Measurements from ENCODE around the gene FUCA2. TPM values are rescaled to one million over a fixed set of nuclear protein-coding genes. Genes with fewer than 3 reads are reported as not detected.
A peak's percentile ranks its signal among the peaks of the same experiment; 100 is the strongest.
"Not testable (repeated sequence)": the region's sequence is repeated elsewhere in the genome, so short reads cannot be mapped to it uniquely, and the experiment has no call there.

FUCA2 gene
- total RNA-seq, 1 donor from 2014 or later, result 41.4 TPM

GRCh38 chr6:143538374-143538773 is 26.9 kb upstream of the FUCA2 start:
- ATAC-seq (no peak), DNase-seq (ENCODE audit: low spot score) (no peak)
- intact Hi-C loops (cut with DNase I), result no loop called here

GRCh38 chr6:143536866-143537691 is 25.6 kb upstream of the FUCA2 start:
- intact Hi-C loops (cut with DNase I), result no loop called here
- DNase-seq (ENCODE audit: low spot score) (peak; percentile 75), ATAC-seq (peak; percentile 82)

GRCh38 chr6:143536461-143536865 is 24.9 kb upstream of the FUCA2 start:
- intact Hi-C loops (cut with DNase I), result no loop called here
- peak; percentile 65 for DNase-seq (ENCODE audit: low spot score)
- peak; percentile 63 for ATAC-seq

DNA sequence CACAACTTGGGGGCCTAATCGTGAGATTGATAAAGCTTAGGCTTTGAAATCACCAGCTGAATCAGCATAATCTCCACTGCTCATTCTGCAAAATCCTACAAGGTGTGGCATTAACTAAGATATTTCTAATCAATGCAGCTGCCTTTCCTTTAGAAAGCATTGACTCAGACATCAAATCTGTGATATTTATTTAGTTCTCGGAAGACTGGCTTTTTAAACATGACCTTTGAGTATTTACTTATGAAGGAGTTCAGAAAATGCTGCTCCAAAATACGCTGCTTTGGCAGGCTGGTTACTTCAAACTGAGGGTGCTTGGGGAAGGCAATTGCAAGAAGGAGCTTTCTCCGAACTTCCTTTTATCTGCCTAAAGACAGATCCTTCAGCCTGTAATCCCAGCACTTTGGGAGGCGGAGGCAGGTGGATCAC is 23.7 kb upstream of the FUCA2 start:
- intact Hi-C loops (cut with DNase I), result no loop called here
- ATAC-seq (no peak), DNase-seq (ENCODE audit: low spot score) (no peak)

GRCh38 chr6:143531720-143532499 is 20.4 kb upstream of the FUCA2 start:
- DNase-seq (ENCODE audit: low spot score), result no peak
- ATAC-seq, result no peak
- intact Hi-C loops (cut with DNase I), result no loop called here

DNA sequence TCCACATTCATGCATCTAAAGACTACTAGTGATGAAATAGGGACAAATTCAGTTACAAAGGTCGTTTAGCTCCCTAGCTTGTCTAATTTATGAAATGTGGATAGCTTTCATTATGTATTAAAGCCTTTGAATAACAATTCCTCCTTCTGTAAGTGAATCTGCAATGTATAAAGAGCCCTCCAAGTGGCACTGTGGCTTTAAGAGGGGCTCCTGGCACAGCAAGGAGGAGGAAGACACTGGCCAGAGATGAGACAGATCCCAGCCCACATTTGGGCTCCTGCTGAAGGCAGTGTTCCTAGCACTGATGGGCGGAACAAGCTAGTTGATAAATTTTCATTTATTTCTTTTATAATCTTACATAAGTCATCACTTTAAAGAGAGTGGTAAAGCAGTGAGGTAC is 17.6 kb upstream of the FUCA2 start:
- intact Hi-C loops (cut with DNase I), result no loop called here
- no peak for DNase-seq (ENCODE audit: low spot score)
- no peak for ATAC-seq

- DNase-seq (ENCODE audit: low spot score) (no peak), ATAC-seq (no peak)
- intact Hi-C loops (cut with DNase I), result no loop called here
These were observed 16.8 kb upstream of the FUCA2 start for GRCh38 chr6:143528164-143528811.

- intact Hi-C loops (cut with DNase I), result no loop called here
- ATAC-seq (no peak), DNase-seq (ENCODE audit: low spot score) (no peak)
These were observed 16.2 kb upstream of the FUCA2 start for GRCh38 chr6:143527677-143528076.

DNA sequence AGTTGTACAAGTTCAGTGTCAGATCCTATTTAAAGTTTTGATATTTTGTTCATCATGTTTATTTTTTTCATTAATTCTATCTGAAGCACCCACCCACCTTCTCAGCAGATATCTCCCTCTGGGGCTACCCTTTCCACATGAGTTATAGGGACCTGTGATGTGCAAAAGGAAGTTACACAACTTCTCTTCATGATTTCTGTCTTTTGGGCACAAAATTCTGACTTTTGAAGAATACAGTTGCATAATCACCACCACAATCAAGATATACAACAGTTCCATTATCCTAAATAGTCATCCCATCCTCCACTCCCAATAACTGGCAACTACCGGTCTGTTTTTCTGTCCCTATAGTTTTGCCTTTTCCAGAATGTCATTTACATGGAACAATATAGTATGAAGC is 13.8 kb upstream of the FUCA2 start:
- DNase-seq (ENCODE audit: low spot score) (no peak), ATAC-seq (no peak)
- intact Hi-C loops (cut with DNase I), result no loop called here

DNA sequence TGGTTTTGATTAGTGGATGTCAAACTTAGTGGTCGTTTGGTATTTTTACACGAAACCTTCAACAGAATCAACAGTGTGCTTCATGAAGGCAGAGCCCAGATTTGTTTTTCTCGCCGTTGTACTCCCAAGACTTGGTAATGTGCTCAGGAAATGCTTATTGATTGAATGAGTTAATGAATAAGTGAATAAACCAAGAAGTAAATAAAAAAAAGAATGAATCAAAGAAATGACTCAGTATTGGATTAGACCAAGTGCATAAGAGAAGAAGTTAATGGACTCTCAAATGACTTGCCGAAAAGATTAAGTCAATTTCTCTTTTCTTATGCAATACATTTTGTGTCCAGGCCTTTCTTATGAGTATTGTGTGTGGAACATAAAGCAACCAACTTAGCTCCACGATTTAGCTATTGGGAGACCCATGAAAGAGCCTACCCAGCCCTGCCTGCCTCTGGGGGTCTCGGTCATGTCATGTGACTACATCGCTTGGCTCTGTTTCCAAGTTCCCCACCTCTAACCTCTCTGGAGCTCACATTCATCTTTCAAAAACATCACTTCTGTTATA is 10.6 kb upstream of the FUCA2 start:
- DNase-seq (ENCODE audit: low spot score) (no peak), ATAC-seq (no peak)
- intact Hi-C loops (cut with DNase I), result no loop called here

DNA sequence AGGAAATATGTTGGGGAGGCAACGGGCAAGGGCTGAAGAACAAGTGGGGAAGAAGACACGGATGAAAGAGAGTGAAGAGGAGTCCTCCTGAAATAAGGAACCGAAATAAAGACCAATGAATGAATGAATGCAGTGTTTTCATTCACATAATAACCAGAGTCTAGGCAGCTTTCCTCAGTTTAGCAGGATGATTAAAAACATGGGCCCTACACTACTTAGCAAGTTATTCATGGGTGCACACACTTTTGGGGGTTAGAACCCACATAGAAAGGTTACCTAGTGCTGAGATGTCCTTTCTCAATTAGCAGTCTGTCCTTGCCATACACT is 5.9 kb upstream of the FUCA2 start:
- intact Hi-C loops (cut with DNase I), result no loop called here
- ATAC-seq, result no peak
- no peak for DNase-seq (ENCODE audit: low spot score)

DNA sequence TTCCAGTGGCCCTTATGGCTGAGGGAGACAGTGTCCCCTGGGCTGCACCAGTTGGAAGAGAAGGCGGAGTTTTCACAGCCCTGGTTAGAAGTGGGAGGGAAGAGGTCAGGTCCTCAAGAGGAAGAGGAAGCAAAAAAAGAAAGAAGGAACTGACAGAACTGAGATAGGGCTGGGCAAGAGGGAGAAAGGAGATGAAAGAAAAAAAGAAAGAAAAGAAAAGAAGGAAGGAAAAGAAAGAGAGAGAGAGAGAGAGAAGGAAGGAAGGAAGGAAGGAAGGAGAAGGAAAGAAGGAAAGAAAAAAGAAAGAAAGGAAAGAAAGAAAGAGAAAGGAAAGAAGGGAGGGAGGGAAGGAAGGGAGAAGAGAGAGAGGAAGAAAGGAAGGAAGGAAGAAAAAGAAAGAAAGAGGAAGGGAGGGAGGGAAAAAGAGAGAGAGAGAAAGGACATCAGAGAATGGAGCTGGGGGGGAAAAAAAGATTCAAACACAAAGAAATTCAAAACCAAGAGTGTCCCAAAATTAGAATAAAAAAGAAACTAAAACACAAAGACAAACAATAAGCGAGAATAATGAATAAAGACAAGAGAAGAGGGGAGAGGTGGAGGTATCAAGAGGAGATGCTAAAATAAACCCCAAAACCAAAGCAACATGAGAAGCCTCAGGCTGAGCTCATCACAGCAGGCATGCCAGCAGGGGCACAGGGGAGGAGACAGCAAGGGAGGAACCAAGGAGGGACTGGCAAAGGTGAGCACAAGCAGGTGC is 5.3 kb upstream of the FUCA2 start:
- intact Hi-C loops (cut with DNase I), result no loop called here
- DNase-seq (ENCODE audit: low spot score) (no peak), ATAC-seq (no peak)

- DNase-seq (ENCODE audit: low spot score) (no peak), ATAC-seq (no peak)
- intact Hi-C loops (cut with DNase I), result no loop called here
These were observed 4.3 kb upstream of the FUCA2 start for GRCh38 chr6:143515766-143516355.

DNA sequence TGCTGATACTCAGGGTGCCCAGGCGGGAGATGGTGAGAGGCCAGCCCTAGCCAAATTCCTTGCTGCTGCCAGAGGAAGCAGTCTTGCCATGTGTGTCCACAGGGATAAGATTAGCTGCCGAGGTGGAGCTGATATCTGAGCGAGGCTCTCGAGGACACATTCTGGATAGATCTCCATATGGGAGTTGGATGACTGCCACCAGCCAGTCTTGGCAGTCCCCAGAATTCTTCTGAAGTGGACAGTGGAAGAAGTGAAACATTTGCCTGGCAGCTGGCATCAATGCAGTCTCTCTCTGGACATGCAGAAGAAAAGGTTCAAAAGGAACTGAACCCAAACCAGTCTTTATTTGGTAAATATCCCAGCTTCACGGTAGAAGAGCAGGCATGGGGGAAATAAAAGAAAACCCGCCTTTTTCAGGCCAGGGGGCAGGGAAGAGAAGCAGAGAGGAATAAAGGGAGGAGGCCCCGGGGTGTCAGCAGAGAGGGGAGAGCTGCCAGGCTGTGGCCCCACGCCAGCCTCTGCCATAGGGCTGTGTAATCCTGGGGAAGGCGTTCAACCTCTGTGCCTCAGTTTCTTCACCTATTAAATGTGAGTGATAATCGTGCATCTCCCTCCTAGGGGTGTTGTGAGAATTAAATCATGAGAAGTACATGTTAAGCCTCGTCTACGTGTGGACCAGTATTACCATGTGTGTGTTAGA is 3.7 kb upstream of the FUCA2 start:
- intact Hi-C loops (cut with DNase I), result no loop called here
- ATAC-seq (no peak), DNase-seq (ENCODE audit: low spot score) (no peak)

GRCh38 chr6:143513410-143513809 is 1.9 kb upstream of the FUCA2 start:
- intact Hi-C loops (cut with DNase I), result no loop called here
- DNase-seq (ENCODE audit: low spot score) (no peak), ATAC-seq (no peak)

- DNase-seq (ENCODE audit: low spot score); ATAC-seq; intact Hi-C loops (cut with DNase I): not testable (repeated sequence)
These were observed 1.2 kb downstream of the FUCA2 start for GRCh38 chr6:143510326-143510725.

GRCh38 chr6:143507358-143508145 is 4.0 kb downstream of the FUCA2 start:
- DNase-seq (ENCODE audit: low spot score) (no peak), ATAC-seq (no peak)
- intact Hi-C loops (cut with DNase I), result no loop called here

All from sciatic nerve (tissue), 2 donors.